ENCODE measurements around the gene EFL1.

GRCh38 chr15:82108489-82109078 lies 153.9 kb downstream of the EFL1 start:
- TF ChIP-seq, protein P1, sequence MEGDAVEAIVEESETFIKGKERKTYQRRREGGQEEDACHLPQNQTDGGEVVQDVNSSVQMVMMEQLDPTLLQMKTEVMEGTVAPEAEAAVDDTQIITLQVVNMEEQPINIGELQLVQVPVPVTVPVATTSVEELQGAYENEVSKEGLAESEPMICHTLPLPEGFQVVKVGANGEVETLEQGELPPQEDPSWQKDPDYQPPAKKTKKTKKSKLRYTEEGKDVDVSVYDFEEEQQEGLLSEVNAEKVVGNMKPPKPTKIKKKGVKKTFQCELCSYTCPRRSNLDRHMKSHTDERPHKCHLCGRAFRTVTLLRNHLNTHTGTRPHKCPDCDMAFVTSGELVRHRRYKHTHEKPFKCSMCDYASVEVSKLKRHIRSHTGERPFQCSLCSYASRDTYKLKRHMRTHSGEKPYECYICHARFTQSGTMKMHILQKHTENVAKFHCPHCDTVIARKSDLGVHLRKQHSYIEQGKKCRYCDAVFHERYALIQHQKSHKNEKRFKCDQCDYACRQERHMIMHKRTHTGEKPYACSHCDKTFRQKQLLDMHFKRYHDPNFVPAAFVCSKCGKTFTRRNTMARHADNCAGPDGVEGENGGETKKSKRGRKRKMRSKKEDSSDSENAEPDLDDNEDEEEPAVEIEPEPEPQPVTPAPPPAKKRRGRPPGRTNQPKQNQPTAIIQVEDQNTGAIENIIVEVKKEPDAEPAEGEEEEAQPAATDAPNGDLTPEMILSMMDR (IDR thresholded peaks at IDR 0.05): peak; percentile 30 to 61 (median 46)
- TF ChIP-seq POLR2A (IDR thresholded peaks at IDR 0.05): no peak

Data from uterus (tissue), 2 donors.